KBM-7 (cell line): ENCODE results near the gene SPNS3.

Source experiments
- DNase-seq: peaks from one replicate; pipeline ENCODE4 v3.0.0-alpha.2; 2015
- in situ Hi-C: fragments of 300-500 bp; cut with MboI; formaldehyde crosslinking; loops from 2 replicates; pipeline ENCODE4 v1.14.3; 2020; ENCODE audit warnings: low sequenced_read_pairs, low pct_unique_long_range_greater_than_20kb, mixed read lengths

SPNS3 gene

GRCh38 chr17:4453812-4454591 lies 20.3 kb downstream of the SPNS3 start:
- in situ Hi-C loops, result no loop called here
- DNase-seq, result peak; percentile 35

- in situ Hi-C loops, result no loop called here
- no peak for DNase-seq
These were observed 26.9 kb downstream of the SPNS3 start for GRCh38 chr17:4460661-4461060.

- in situ Hi-C loops, result no loop called here
- no peak for DNase-seq
These were observed 30.2 kb downstream of the SPNS3 start for GRCh38 chr17:4463818-4464476.

- no peak for DNase-seq
- in situ Hi-C loops, result no loop called here
These were observed 32.0 kb downstream of the SPNS3 start for GRCh38 chr17:4465786-4466185.

- in situ Hi-C loops, result no loop called here
- no peak for DNase-seq
These were observed 33.5 kb downstream of the SPNS3 start for GRCh38 chr17:4467287-4467686.

GRCh38 chr17:4469552-4469951 lies 35.8 kb downstream of the SPNS3 start:
- DNase-seq, result no peak
- in situ Hi-C loops, result no loop called here

GRCh38 chr17:4472286-4472685 lies 38.5 kb downstream of the SPNS3 start:
- DNase-seq, result no peak
- in situ Hi-C loops, result no loop called here

GRCh38 chr17:4474093-4474492 lies 40.4 kb downstream of the SPNS3 start:
- in situ Hi-C loops, result no loop called here
- DNase-seq, result no peak

GRCh38 chr17:4475001-4475400 lies 41.3 kb downstream of the SPNS3 start:
- in situ Hi-C loops, result no loop called here

GRCh38 chr17:4475463-4475862 lies 41.7 kb downstream of the SPNS3 start:
- in situ Hi-C loops, result no loop called here
- no peak for DNase-seq

More at GRCh38 chr17:4475001-4475400, 41.3 kb downstream of the SPNS3 start:
- DNase-seq, result no peak

GRCh38 chr17:4476017-4476416 lies 42.3 kb downstream of the SPNS3 start:
- in situ Hi-C loops, result no loop called here
- DNase-seq, result no peak

GRCh38 chr17:4476511-4477070 lies 42.9 kb downstream of the SPNS3 start:
- no peak for DNase-seq
- in situ Hi-C loops, result no loop called here

GRCh38 chr17:4477255-4477791 lies 43.6 kb downstream of the SPNS3 start:
- DNase-seq, result no peak
- in situ Hi-C loops, result no loop called here

GRCh38 chr17:4478318-4478830 lies 44.6 kb downstream of the SPNS3 start:
- in situ Hi-C loops, result no loop called here
- no peak for DNase-seq

GRCh38 chr17:4479340-4479981 lies 45.7 kb downstream of the SPNS3 start:
- no peak for DNase-seq
- in situ Hi-C loops, result no loop called here

GRCh38 chr17:4479982-4480751 lies 46.4 kb downstream of the SPNS3 start:
- DNase-seq, result no peak
- in situ Hi-C loops, result no loop called here

GRCh38 chr17:4480929-4481898 lies 47.5 kb downstream of the SPNS3 start:
- DNase-seq, result peak; percentile 80
- in situ Hi-C loops, result no loop called here
